Measurements from ENCODE around the gene C6.
"Not testable (repeated sequence)": the region's sequence is repeated elsewhere in the genome, so short reads cannot be mapped to it uniquely, and the experiment has no call there.

Gene C6

DNA sequence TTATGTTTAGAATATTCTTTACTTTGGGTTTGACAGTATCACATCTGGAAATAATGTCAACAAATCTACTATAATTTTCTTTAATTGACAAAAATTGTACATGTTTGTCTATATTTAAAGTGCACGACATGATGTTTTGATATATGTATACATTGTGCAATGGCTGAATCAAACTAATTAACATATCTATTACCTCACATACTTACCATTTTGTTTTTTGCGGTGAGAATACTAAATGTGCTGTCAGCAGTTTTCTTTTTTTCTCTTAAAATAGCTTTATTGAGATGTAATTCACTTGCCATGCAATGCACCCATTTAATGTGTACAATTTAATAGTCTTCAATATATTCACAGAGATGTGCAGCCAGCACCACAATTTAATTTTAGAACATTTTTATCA, 10.6 kb upstream of the C6 start:
- Histone ChIP-seq H3K4me3 (ENCODE audit: low read length) (no peak overlapping the region), H3K36me3 (ENCODE audit: control insufficient read depth, insufficient read depth, low read length) (no peaks in the 10 kb centered on the region), H3K27me3 (ENCODE audit: control insufficient read depth, insufficient read depth, low read length) (no peaks in the 10 kb centered on the region), H3K9me3 (ENCODE audit: control insufficient read depth, low read length) (no peaks in the 10 kb centered on the region), H3K9ac (ENCODE audit: low read length) (no peak overlapping the region), H3K4me1 (ENCODE audit: control insufficient read depth, insufficient read depth, low read length) (no peaks in the 10 kb centered on the region)

DNA sequence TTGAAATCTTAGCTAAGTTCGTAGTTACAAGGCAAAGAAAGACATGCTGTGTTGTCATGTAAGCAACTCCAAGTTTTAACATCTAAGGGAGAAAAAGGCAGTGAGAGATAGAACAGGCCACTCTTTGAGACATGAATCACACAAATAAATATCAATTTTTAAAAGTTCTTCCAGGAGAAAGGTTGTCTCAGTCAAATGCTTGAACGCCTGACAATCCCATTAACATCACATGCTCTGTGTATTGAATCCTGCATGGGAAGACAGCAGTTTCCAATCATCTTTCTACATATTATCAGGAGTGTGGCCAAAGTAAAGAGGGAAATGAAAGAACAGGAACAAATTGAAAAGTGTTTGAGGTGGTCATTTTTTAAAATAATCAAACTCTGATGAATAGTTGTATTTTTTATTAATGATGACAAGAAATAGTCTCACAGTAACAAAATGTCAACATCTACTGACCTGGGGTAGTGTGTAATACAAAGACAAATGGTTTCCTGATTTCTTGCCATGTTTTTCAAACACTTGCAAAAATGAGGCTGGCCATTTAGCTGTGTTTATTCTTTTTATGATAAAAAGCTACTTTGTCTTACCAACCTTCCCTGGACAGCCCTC, 6.4 kb upstream of the C6 start:
- no peak overlapping the region for H3K9ac ChIP-seq (ENCODE audit: low read length)
- H3K36me3 ChIP-seq (ENCODE audit: control insufficient read depth, insufficient read depth, low read length), result no peaks in the 10 kb centered on the region
- no peaks in the 10 kb centered on the region for H3K4me1 ChIP-seq (ENCODE audit: control insufficient read depth, insufficient read depth, low read length)
- no peaks in the 10 kb centered on the region for H3K9me3 ChIP-seq (ENCODE audit: control insufficient read depth, low read length)
- H3K4me3 ChIP-seq (ENCODE audit: low read length), result no peak overlapping the region
- no peaks in the 10 kb centered on the region for H3K27me3 ChIP-seq (ENCODE audit: control insufficient read depth, insufficient read depth, low read length)

DNA sequence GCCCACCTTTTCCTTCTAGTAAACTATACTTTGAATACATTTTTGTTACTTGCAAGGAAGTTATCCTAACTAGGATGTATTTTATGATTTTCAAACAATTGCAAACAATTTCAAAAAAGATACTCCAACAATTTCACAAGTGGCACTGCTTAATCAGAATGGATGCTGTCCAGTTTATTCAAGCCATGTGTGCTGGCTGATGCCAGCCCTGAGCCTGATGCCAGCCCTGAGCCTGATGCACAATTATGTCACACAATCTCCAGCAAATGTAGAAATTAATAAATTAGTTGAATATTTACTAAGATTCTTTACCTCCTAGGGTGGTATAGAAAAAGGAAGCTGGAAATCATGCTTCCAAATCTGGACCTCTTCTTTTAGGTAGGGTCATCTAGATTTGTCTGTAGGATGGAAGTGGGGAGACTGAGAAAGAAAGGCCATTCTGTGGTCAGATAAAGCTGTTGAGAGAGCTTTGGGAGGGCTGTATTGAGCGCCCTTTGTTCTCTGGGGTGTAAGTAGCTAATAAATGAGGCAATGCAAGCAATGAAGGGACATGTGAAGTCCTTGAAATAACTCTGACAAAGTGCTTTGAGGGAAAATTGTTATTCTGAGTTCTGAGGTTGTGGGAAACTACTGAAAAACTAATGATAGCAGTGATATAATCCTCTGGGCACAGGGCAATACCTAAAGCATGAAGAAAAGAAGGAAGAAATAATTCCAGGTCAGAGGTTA, 5.8 kb upstream of the C6 start:
- Histone ChIP-seq H3K4me3 (ENCODE audit: low read length) (no peak overlapping the region), H3K36me3 (ENCODE audit: control insufficient read depth, insufficient read depth, low read length) (no peaks in the 10 kb centered on the region)

DNA sequence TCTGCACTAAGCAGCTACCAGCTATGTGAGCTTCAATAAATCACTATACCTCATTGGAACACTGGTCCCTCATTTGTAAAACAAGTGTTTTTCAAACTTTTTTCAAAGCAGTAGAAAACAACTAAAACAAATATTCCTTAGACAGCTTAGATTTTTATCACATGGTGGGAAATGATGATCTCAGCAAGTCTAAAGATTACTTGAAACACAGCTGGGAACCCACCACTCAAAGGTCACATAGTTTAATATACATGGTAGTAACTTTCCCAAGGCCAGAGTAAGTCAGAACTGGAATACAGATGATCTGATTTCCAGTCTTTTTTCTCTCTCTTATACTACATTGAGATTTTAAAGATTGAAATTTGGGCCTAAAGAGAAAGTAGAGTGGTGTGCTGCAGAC, 850 bp upstream of the C6 start:
- no peaks in the 10 kb centered on the region for H3K36me3 ChIP-seq (ENCODE audit: control insufficient read depth, insufficient read depth, low read length)
- no peak overlapping the region for H3K9ac ChIP-seq (ENCODE audit: low read length)
- no peaks in the 10 kb centered on the region for H3K27me3 ChIP-seq (ENCODE audit: control insufficient read depth, insufficient read depth, low read length)
- H3K9me3 ChIP-seq (ENCODE audit: control insufficient read depth, low read length), result no peaks in the 10 kb centered on the region
- H3K4me3 ChIP-seq (ENCODE audit: low read length), result no peak overlapping the region
- peaks cover 7% of the 10 kb centered on the region for H3K4me1 ChIP-seq (ENCODE audit: control insufficient read depth, insufficient read depth, low read length)

More for the DNA sequence above, 5.8 kb upstream of the C6 start:
- H3K4me1 ChIP-seq (ENCODE audit: control insufficient read depth, insufficient read depth, low read length), result no peaks in the 10 kb centered on the region
- no peaks in the 10 kb centered on the region for H3K27me3 ChIP-seq (ENCODE audit: control insufficient read depth, insufficient read depth, low read length)
- H3K9ac ChIP-seq (ENCODE audit: low read length), result no peak overlapping the region
- no peaks in the 10 kb centered on the region for H3K9me3 ChIP-seq (ENCODE audit: control insufficient read depth, low read length)

DNA sequence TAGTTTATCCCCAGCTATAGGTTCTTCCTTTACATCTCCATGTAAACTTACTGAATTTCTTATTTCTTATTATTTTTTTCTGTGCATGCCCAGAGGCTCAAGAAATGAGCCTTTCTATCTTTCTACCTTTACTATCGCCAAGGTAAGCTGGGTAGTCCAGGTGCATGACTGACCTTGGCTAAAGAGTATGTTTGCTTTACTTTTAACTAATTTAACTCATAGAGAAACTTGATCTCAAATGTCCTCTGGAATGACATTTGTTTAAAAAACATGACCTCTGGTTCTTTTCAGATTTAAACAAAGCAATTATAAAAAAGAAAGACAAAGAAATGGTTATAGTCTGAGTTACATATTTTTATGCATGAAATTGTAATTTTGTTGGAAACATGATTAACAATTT, 397 bp downstream of the C6 start:
- no peak overlapping the region for H3K9ac ChIP-seq (ENCODE audit: low read length)
- H3K9me3 ChIP-seq (ENCODE audit: control insufficient read depth, low read length), result no peaks in the 10 kb centered on the region
- no peak overlapping the region for H3K4me3 ChIP-seq (ENCODE audit: low read length)
- peaks cover 7% of the 10 kb centered on the region for H3K4me1 ChIP-seq (ENCODE audit: control insufficient read depth, insufficient read depth, low read length)
- H3K27me3 ChIP-seq (ENCODE audit: control insufficient read depth, insufficient read depth, low read length), result no peaks in the 10 kb centered on the region
- no peaks in the 10 kb centered on the region for H3K36me3 ChIP-seq (ENCODE audit: control insufficient read depth, insufficient read depth, low read length)

DNA sequence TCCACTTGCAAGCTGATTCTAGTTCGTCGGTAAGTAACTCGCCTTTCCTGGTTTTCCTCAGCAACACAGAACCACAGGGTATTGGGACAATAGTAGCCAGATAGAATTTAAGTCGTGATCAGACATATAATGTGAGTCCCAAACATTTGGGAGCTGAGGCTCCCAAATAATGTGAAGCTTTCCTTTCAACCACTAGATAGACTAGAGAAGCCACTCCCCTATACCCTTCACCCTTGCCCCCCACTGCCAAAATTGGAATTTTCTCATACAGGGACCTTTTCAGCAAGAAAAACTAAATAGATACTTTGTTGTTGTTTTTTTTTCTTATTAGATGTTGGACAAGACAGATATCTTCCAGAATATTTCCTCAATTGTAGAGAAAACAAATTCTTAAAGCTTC, 1.9 kb downstream of the C6 start:
- H3K4me1 ChIP-seq (ENCODE audit: control insufficient read depth, insufficient read depth, low read length), result peaks cover 7% of the 10 kb centered on the region
- no peak overlapping the region for H3K4me3 ChIP-seq (ENCODE audit: low read length)
- no peaks in the 10 kb centered on the region for H3K27me3 ChIP-seq (ENCODE audit: control insufficient read depth, insufficient read depth, low read length)
- no peaks in the 10 kb centered on the region for H3K9me3 ChIP-seq (ENCODE audit: control insufficient read depth, low read length)
- H3K36me3 ChIP-seq (ENCODE audit: control insufficient read depth, insufficient read depth, low read length), result no peaks in the 10 kb centered on the region
- H3K9ac ChIP-seq (ENCODE audit: low read length), result no peak overlapping the region

DNA sequence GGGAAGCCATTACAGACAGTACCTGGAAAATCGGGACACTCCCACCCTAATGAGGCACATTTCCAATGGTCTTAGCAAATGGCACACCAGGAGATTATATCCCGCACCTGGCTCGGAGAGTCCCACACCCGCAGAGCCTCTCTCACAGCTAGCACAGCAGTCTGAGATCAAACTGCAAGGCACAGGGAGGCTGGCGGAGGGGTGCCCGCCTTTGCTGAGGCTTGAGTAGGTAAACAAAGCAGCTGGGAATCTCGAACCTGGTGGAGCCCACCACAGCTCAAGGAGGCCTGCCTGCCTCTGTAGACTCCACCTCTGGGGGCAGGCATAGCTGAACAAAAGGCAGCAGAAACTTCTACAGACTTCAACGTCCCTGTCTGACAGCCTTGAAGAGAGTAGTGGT, 7.9 kb downstream of the C6 start:
- H3K36me3 ChIP-seq (ENCODE audit: control insufficient read depth, insufficient read depth, low read length); H3K9ac ChIP-seq (ENCODE audit: low read length); H3K4me1 ChIP-seq (ENCODE audit: control insufficient read depth, insufficient read depth, low read length); H3K27me3 ChIP-seq (ENCODE audit: control insufficient read depth, insufficient read depth, low read length); H3K4me3 ChIP-seq (ENCODE audit: low read length); H3K9me3 ChIP-seq (ENCODE audit: control insufficient read depth, low read length): not testable (repeated sequence)

DNA sequence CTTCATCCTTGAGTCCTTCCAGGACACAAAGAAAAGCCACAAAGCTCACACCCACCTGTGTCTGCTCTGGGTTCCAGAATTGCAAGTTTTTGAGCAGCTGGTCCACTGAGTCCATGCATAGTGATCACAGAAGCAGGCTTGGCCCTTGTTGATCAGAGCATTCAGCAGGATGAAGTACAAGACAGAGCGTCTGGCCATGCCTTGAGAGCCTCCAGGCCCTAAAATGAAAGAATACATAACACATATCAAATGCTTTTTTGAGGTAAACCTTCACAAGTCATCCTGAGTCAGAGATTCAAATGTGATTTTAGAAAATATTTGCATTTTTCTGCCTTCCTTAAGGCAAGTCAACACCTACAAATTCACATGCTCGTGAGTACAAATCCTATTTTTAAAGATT, 10.3 kb downstream of the C6 start:
- no peaks in the 10 kb centered on the region for H3K9me3 ChIP-seq (ENCODE audit: control insufficient read depth, low read length)
- H3K9ac ChIP-seq (ENCODE audit: low read length), result no peak overlapping the region
- H3K36me3 ChIP-seq (ENCODE audit: control insufficient read depth, insufficient read depth, low read length), result no peaks in the 10 kb centered on the region
- no peaks in the 10 kb centered on the region for H3K27me3 ChIP-seq (ENCODE audit: control insufficient read depth, insufficient read depth, low read length)
- no peak overlapping the region for H3K4me3 ChIP-seq (ENCODE audit: low read length)
- no peaks in the 10 kb centered on the region for H3K4me1 ChIP-seq (ENCODE audit: control insufficient read depth, insufficient read depth, low read length)

DNA sequence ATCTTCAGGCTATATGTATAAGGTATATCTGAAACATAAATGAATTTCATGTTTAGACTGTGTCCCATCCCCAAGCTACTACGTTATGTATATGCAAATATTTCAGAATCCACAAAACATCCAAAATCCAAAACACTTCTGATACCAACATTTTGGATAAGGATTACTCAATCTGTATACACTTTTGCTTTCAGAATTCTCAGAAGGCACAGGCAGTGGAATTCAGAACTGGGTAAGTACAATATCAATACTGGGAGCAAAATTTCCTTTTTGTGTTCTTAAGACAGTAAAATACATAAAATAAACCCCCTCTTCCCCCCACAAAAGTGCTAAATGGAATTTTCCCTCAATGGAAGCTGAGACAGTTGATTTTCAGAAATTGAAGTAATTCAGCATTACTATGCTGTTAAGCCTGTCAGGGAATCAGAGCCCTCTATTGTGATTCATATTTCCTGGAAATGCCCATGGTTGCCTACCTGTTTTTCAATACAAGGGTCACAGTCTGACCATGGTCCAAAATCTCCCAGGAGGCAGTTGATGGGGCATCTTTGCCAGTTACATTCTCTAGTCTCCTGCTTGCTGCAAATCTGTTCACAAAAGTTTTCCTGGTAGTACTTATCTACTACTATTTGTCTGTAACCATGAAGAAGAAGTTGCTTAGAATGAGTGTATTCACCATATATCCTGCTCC, 12.1 kb downstream of the C6 start:
- Histone ChIP-seq H3K27me3 (ENCODE audit: control insufficient read depth, insufficient read depth, low read length) (no peaks in the 10 kb centered on the region), H3K4me1 (ENCODE audit: control insufficient read depth, insufficient read depth, low read length) (no peaks in the 10 kb centered on the region), H3K9ac (ENCODE audit: low read length) (no peak overlapping the region), H3K9me3 (ENCODE audit: control insufficient read depth, low read length) (no peaks in the 10 kb centered on the region), H3K36me3 (ENCODE audit: control insufficient read depth, insufficient read depth, low read length) (no peaks in the 10 kb centered on the region), H3K4me3 (ENCODE audit: low read length) (no peak overlapping the region)

DNA sequence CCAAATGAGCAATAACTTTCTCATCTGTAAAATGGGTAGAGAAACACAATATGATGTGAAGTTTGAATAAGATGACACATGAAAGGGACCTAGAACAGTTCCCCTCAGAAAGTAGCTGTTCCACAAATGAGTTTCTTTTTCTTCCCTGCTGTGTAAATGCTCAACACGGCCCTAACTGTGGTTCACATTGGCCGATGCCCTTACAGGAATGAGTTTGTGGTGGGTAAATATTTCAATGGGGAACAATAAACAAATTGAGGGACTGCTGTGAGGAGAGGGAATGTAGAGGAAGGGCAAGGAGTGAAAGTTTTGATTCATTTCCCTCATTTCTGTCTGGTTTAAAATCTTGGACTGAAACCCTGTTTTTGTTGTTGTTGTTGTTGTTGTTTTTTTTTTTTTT, 12.8 kb downstream of the C6 start:
- Histone ChIP-seq H3K4me3 (ENCODE audit: low read length) (no peak overlapping the region), H3K9ac (ENCODE audit: low read length) (no peak overlapping the region), H3K36me3 (ENCODE audit: control insufficient read depth, insufficient read depth, low read length) (no peaks in the 10 kb centered on the region), H3K9me3 (ENCODE audit: control insufficient read depth, low read length) (no peaks in the 10 kb centered on the region), H3K27me3 (ENCODE audit: control insufficient read depth, insufficient read depth, low read length) (no peaks in the 10 kb centered on the region), H3K4me1 (ENCODE audit: control insufficient read depth, insufficient read depth, low read length) (peaks cover 2% of the 10 kb centered on the region)

DNA sequence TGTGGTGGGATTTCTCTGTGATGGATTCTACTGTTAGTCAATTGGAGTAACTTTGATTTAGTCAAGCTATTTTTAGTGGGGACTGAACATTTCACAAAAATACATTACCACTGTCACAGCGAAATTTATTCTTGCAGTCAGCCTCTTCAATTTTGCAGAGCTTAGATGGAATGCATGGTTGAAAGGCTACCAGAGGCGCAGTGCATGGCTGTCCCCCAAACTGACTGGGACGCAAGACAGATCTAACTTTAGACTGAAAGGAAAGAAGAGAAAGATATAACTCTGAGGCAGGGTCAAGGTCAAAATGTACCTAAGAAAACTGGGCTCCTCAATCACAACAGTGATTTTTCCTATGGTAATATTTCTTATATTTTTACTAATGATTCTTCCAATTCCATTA, 13.7 kb downstream of the C6 start:
- Histone ChIP-seq H3K27me3 (ENCODE audit: control insufficient read depth, insufficient read depth, low read length) (no peaks in the 10 kb centered on the region), H3K4me3 (ENCODE audit: low read length) (no peak overlapping the region), H3K4me1 (ENCODE audit: control insufficient read depth, insufficient read depth, low read length) (peaks cover 10% of the 10 kb centered on the region), H3K9ac (ENCODE audit: low read length) (no peak overlapping the region), H3K36me3 (ENCODE audit: control insufficient read depth, insufficient read depth, low read length) (no peaks in the 10 kb centered on the region), H3K9me3 (ENCODE audit: control insufficient read depth, low read length) (no peaks in the 10 kb centered on the region)

DNA sequence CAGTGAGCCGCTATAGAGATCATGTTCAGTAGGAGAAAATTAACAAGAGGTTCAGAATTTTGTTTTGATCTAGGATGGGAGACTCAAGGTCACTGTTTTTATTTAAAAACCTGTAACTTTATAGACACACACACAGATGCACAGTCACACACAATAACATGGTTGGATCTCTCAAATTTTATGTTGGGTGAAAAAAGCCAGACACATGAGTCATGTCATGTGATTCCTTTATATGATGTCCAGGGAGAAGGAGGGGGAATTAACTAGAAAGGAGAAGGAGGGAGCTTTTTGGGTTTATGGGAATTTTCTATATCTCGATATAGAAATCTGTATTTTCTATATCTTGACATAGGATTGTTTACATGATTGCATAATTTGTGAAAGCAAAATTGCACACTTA, 17.1 kb downstream of the C6 start:
- H3K27me3 ChIP-seq (ENCODE audit: control insufficient read depth, insufficient read depth, low read length), result no peaks in the 10 kb centered on the region

More for the DNA sequence above, 17.1 kb downstream of the C6 start:
- Histone ChIP-seq H3K36me3 (ENCODE audit: control insufficient read depth, insufficient read depth, low read length) (no peaks in the 10 kb centered on the region), H3K4me1 (ENCODE audit: control insufficient read depth, insufficient read depth, low read length) (peaks cover 24% of the 10 kb centered on the region), H3K9ac (ENCODE audit: low read length) (no peak overlapping the region), H3K4me3 (ENCODE audit: low read length) (no peak overlapping the region), H3K9me3 (ENCODE audit: control insufficient read depth, low read length) (no peaks in the 10 kb centered on the region)
